HG03460 (cell line): ENCODE measurements around the gene MCTP1.
"Not testable (repeated sequence)": the region's sequence is repeated elsewhere in the genome, so short reads cannot be mapped to it uniquely, and the experiment has no call there.

ENCODE experiments used
- ATAC-seq: cut with Tn5 transposase; IDR thresholded peaks from one replicate; pipeline ENCODE4 v1.9.1; 2021; ENCODE audit not compliant: unreplicated experiment

Gene MCTP1

GRCh38 chr5:94972268-94972667, 312.6 kb downstream of the MCTP1 start:
- no peak for ATAC-seq

GRCh38 chr5:94969174-94969573, 315.7 kb downstream of the MCTP1 start:
- ATAC-seq, result peak; percentile 48

GRCh38 chr5:94968507-94969095, 316.3 kb downstream of the MCTP1 start:
- ATAC-seq, result no peak

GRCh38 chr5:94967525-94967924, 317.4 kb downstream of the MCTP1 start:
- ATAC-seq, result no peak

- not testable (repeated sequence) for ATAC-seq
These were observed 325.6 kb downstream of the MCTP1 start for GRCh38 chr5:94959279-94959678.

GRCh38 chr5:94945656-94946055, 339.2 kb downstream of the MCTP1 start:
- ATAC-seq, result no peak

- no peak for ATAC-seq
These were observed 340.7 kb downstream of the MCTP1 start for GRCh38 chr5:94944160-94944559.

- no peak for ATAC-seq
These were observed 343.7 kb downstream of the MCTP1 start for GRCh38 chr5:94941122-94941755.

GRCh38 chr5:94932259-94932658, 352.6 kb downstream of the MCTP1 start:
- no peak for ATAC-seq

GRCh38 chr5:94928891-94929290, 356.0 kb downstream of the MCTP1 start:
- no peak for ATAC-seq

DNA sequence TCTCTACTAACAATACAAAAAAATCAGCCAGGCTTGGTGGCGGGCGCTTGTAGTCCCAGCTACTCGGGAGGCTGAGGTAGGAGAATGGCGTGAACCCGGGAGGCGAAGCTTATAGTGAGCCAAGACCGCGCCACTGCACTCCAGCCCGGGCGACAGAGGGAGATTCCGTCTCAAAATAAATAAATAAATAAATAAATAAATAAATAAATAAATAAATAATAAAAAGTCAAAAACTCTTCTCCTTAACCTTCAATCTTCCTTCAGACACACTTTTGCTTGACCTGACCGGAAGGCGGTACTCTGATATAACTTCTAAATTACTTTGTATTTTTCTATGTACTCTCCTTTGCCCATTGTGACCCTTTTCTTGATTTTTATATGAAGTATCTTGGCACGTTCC, 364.3 kb downstream of the MCTP1 start:
- ATAC-seq, result no peak

DNA sequence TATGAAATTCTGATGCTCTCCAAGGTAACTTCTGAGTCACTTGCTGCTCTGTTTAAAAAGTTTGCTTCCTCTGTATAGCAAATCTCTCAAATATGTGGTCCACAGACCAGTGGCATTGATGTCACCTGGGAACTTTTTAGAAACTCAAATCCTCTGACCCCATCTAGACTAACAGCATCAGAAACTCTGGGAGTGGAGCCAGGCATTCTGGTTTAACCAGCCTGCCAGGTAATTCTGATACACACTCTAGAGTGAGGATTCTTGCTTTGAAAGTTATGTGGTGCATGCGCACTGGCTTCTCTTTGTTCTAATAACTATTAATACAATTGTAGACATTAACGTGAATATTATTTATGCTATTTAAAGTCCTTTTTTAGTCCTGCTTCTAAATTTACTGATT, 368.3 kb downstream of the MCTP1 start:
- ATAC-seq, result no peak

DNA sequence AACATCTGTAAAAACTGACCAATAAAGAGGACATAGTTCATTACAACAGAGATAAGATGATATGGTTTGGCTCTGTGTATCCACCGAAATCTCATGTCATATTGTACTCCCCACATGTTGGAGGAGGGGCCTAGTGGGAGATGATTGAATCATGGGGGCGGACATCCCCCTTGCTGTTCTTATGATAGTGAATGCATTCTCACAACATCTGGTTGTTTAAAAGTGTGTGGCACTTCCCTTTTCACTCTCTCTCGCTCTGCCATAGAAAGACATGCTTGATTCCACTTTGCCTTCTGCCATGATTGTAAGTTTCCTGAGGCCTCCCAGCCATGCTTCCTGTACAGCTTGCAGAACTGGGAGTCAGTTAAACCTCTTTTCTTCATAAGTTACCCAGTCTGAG, 373.6 kb downstream of the MCTP1 start:
- ATAC-seq, result no peak

DNA sequence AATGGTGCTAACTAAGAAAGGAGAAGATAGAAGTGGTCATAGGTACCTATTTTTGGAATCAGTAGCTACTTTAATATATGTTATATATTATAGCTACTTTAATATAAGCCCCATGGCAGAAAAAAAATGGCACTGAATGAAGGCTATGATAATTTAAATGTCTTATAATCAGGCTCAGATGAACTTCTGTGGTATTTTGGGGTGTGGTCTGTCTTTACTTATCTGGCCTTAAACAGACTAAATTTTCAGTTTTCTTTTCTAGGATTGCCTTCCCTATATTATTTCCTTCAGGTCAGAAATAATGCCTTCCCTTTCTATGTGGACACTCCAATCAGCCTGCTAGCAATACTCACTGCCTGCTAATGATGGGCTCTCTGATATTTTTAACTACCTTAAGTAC, 374.2 kb downstream of the MCTP1 start:
- ATAC-seq, result no peak

GRCh38 chr5:94908889-94909480, 375.9 kb downstream of the MCTP1 start:
- ATAC-seq, result no peak

DNA sequence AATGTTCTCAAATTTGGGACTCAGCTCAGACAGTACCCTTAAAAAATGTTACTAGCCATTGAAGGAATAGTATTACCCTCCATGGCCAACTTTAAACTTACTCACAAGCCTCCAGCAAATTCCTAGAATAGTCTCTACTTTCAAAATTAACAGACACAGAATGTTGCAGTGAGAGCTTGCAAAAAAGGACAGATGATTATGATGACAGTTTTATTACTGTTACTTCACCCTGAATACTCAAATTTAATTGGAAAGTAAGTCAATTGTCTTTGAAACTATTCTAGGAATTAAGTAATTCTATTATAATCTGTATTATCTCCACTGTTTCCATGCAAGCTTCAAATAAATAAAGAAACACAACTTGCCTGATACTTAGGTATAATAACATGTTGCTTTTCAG, 378.1 kb downstream of the MCTP1 start:
- no peak for ATAC-seq

DNA sequence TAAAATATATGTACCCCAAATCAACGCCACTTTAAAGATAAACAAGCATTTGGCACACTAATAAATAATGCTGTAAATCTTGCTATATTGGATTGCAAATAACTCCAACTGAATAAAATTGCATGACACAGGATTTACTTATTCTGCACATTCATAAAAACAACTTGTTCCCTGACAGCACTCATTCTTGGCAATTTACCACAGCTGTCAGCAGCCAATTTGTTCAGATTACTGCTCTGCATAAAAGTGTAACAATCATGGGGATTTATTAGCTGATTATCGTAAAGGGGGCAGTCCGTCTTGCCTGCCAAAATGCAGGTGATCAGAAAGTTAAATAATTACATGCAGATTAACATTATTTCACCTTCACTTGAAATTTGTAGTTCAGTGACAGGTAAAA, 381.2 kb downstream of the MCTP1 start:
- ATAC-seq, result no peak

GRCh38 chr5:94901191-94901979, 383.5 kb downstream of the MCTP1 start:
- ATAC-seq, result peak; percentile 92

DNA sequence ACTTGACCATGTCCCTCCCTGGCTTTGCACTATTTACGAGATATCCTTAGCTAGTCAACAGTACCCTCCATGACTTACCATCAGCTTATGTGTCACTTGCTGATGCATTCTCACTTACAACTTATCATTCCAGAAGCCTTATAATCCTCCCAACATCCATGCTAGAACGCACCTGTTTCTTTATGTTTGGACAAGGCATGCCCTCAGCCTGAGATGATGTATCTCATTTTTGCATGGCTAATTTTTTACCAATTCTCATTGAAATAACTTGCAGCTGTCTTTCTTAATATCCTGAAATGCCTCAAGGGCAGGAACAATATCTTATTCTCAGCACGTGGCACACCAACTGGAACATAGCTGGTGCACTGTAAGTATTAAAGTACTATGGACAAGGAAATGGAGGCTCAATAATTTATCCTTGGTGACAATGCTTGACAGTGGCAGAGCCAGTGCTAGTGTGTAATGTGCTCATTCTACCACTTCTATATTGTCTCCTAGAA, 384.8 kb downstream of the MCTP1 start:
- no peak for ATAC-seq

DNA sequence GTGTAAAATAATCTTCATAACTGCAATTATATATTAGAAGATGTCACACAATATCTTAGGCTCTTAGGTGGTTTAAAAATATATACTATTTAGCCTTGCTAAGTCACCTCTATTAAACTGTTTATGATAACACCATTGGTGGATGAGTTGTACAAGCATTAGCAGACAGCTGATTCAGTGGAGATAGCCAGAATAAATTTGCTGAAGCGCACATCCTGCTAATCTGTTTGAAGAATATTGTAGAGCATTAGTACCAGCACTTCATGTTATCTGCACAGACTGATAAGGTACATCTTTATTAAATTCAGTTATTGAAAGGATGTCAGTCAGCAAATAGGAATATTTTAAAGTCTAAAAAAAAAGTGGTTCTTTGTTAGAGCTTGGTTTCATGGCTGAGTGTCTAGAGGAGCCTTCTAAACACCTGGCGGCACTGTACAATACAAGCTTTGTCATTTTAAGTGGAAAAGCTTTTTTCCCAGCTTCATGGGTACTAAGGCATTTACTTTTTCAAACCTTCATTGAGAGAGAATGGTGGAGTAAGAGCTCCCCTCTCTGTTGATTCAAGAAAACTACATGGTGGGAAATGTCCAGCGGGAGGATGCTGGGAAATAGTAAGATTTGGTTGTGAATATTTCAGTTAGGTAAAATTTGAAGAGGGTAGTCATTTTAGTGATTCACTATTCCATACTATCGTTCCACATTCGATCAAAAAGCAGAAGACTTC, 391.3 kb downstream of the MCTP1 start:
- no peak for ATAC-seq

DNA sequence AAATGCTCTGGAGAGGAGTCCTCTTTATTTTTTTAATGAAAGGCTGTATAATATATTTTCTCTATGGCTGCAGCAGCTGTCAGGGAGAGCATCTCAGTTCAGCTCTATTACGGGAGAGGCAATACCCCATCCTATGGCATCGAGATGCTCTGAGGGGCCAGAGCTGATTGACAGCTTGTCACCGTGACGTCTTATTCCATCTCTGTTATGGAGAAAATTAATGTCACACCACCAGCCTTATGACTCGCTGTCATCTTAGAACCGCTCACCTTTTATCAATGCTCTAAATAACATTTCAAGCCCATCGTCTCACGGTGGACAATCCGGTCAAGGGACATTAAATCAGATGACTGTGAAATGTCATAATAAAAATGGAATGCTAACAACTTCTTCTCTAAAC, 392.9 kb downstream of the MCTP1 start:
- ATAC-seq, result no peak
